Measurements from ENCODE around the gene LRRC28. TPM values are rescaled to one million over a fixed set of nuclear protein-coding genes. Genes with fewer than 3 reads are reported as not detected.

LRRC28 gene
- polyA plus RNA-seq, 1 donor = 18.7 TPM

DNA sequence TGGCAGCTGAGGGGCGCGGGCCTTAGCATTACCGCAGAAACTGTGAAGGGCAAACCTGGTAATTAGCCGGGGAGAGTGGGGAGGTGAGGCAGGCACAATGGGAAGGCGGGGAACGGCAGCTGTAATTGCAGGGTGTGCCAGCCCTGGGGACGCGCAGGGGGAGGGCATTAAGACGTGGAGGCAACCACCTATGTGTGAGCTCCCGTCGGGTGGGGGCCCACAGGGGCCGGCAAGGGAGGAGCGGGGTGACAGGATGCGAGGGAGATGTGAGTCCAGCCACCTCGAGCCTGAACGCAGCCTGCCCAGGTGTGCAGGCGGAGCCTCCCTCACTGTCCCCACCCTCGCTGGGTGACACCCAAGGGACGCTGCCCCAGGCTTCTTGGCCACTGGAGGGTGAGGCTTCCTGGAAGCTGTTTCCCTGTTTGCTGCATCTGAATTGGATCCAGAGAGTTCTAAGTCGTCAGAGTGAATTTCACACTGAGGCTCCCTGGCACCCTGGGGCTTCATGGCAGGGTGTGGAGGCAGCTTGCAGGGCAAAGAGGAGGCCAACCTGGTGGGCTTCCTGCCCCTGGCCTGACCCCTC lies 183.9 kb downstream of the LRRC28 start:
- no peak for DNase-seq (ENCODE audit: low read depth)

DNA sequence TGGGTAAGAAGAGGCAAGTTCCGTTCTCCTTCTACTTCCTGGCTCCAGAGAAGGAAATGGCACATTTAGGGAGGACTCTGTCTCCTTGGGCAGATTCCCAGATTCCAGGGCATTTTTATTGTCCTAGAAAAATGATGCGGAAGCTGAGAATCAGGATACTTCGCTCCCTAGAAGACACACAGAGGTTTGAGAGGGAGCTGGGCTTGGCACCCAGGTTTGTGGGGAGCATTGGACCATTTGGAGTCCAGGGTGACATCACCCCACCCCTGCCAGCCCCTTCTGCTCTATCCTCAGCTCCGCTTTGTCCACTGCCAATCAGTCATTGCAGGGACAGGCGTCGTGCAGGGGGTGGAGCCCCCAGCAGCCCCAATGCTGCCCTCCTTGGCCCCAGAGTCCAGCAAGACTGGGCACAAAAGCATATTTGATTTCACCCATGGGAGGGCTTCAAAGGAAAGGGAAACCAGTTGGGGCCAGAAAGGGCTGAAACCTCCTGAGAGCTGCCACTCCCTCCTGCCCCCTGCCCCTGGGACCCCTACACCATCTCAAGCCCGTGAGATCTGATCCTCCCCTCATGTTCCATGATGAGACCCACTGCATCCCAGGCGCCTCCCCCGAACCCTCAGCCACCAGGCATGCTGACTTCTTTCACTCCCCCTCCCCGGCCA lies 184.7 kb downstream of the LRRC28 start:
- no peak for DNase-seq (ENCODE audit: low read depth)

DNA sequence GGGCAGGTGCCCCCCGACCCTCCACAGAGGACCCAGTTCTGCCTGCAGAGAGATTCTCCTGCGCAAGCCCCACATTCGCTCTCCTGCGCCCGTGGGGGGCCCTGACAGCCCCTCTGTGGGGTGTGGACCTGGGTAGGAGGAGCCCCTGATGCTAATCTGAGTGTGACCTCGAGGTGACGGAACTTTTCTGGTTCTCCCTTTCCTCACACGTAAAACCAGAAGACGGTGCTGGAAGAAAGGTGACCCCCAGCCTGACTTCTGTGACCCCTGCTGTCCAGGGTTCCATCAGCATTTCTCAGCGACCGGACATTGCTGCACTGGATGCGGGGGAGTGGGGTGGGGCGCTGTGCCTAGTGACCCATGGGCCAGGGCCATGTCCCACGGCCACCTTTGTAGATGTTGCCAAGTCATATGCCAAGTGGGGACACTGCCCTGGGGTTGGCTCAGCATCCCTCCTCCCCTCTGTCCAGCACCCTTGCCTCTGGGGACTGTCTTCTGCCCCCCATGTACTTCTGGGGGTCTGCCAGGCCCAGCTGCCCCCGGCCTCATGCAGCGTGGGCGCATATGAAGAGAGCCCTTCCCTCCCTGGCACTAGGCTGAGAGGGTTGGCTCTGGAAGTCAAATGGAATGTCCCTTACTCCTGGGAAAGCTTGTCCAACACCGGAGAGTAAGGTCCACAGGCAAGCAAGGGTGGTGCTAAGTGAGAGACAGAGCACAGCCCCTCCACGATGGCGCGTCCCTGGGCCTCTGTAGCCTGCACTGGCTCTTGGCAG lies 185.4 kb downstream of the LRRC28 start:
- DNase-seq (ENCODE audit: low read depth) = no peak

DNA sequence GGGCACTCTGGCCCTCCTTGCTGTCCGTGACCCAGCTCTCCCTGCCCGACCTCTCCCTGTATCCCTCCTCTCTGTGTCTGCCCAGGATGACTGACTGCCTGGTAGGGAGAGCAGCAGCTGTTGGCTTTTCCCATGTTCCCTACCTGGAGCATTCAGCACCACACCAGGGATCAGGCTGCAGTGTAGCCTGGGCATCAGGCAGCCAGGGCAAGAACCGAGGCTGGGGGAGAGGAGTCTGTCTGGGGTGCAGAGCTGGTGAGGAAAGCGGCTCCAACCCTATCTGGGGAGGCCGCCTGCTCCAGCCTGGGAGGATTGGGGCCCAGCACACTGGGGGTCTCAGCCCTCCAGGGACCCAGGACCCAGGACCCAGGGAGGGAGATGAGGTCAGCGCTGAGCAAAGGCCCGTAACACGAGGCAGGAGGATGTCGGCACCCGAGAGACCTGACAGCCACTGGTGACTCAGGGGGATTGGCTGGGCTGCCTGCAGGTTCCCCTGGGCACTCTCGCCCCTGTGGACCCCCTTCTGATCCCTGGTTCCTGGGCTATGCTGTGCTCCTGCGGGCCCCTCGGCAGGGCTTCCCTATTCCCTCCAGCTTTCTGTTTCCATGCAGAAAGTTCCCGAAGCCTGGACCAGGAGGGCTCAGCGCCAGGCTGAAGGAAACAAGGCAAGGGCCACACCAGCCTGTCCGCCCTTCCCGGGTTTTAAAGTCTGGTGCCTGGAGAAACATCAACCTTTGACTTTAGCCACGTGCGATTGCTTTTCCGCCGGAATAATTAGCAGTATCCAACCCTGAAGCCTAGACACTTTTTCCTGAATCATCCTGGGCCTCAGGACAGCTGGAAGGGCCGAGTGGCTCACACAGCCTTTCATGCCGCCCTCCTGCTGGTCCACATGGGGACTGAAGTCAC lies 186.3 kb downstream of the LRRC28 start:
- DNase-seq (ENCODE audit: low read depth) = no peak

DNA sequence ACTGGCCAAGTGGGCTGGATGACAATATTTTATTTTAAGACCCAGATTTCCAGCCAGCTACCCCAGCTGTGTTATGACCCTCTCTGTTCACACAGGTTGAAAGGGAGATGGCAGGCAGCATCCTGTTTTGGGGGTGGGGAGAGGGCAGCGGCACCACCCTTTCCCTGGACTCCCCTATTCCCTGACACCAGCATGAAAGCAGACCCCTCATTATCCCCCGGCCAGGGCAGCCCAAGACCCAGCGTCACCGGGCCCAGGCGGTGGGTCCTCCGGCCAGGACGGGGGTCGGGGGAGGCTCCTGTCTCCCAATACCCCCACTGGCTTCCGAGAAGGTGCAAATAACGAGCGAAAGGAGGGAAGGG lies 186.9 kb downstream of the LRRC28 start:
- DNase-seq (ENCODE audit: low read depth) = no peak

DNA sequence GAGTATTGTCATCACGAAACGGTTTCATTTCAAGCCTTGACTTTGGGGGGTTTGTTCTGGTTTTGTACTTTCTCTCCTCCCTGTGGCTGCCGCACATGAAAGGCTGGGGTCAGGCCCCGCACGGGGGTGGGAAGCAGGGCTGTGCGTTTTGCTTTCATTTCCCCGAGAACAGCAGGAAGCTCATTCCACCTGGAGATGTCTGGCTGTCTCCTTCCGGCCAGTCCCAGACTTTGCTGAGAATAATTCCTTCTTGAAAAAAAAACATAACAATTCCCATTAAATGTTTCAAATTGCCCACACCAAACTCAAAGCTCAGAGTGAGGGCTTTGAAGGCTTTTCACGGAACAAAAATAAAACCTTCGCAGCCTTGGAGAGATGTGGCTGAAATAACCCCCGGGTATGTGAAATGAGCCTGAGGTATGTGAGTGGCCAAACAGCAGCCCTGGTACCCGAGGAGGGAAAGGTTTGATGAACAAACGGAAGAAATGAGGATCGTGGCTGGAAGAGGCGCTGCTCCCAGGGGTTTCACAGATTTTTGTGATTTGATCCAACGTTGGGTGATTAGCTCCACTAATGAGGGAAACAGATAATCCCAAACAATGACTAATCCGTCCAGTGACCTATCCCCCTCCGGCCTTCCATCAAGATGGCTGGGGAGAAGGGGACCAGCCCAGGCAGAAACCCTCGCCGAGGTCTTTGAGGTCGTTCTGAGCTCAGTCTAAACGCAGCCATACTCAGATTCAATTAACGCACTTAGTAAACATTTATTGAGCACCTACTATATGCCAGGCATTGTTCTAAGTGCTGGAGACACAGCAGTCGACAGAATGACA lies 187.6 kb downstream of the LRRC28 start:
- DNase-seq (ENCODE audit: low read depth) = no peak

DNA sequence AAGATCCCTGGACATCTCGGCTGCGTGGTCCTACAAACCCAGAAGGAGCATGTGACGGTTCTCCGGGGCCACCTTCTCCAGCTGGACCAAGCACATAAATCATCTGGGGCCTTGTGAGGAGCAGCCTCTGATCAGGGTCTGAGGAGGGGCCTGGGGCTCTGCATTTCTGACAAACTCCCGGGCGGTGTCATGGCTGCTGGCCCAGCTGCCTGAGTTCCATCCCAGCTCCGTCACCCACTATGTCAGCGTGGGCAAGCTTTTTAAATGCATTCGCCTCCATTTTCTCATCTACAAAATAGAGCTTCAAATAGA lies 188.2 kb downstream of the LRRC28 start:
- DNase-seq (ENCODE audit: low read depth) = no peak

DNA sequence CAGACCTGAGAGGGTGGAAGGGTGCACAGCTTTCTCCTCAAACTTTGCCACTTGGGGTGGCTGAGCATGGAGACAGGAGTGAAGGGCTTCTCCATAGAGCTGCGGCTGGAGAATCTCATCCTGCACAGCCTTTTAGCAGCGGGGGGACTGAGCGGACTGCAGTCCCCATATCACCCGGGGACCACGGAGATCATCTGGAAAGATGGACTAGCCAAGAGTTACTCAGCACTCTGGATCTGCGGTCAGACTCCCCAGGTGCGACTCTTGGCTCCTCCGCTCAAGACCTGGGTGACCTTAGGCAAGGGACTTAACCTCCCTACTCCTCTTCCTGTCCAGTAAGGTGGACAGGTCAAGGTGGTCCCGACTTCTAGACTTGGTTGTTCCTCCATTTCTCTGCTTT lies 188.7 kb downstream of the LRRC28 start:
- DNase-seq (ENCODE audit: low read depth) = no peak

Other genes starting within 250 kb of the LRRC28 start
- 0.89 TPM for gene PGPEP1L, start 243.7 kb upstream of the LRRC28 start, polyA plus RNA-seq (ENCODE audit: insufficient read length)
- gene SYNM, start 146.4 kb upstream of the LRRC28 start, polyA plus RNA-seq (ENCODE audit: insufficient read length) = 89.3 TPM
- 19.3 TPM for gene TTC23, start 1.9 kb upstream of the LRRC28 start, polyA plus RNA-seq (ENCODE audit: insufficient read length)

All from forelimb muscle (tissue), 1 donor.